WTC11 (cell line): ENCODE measurements around the gene KAZN.

Source experiments
- ATF2 ChIP-seq: sonication (generic); formaldehyde crosslinking; IDR thresholded peaks from 2 replicates; pipeline ENCODE4 v1.8.1; 2022; ENCODE audit warnings: low read depth, missing genetic modification reagents, borderline replicate concordance
- CTCF ChIP-seq: fragments of 200-600 bp; IDR thresholded peaks from 2 replicates; pipeline ENCODE4 v1.8.0; 2022; ENCODE audit warnings: antibody characterized with exemption
- ELF4 ChIP-seq: sonication (generic); formaldehyde crosslinking; IDR thresholded peaks from 2 replicates; pipeline ENCODE4 v1.8.1; 2022; ENCODE audit warnings: low read depth, mild to moderate bottlenecking, moderate library complexity, missing genetic modification reagents
- ETV6 ChIP-seq: sonication (generic); formaldehyde crosslinking; IDR thresholded peaks from 2 replicates; pipeline ENCODE4 v1.8.1; 2022; ENCODE audit warnings: mild to moderate bottlenecking, missing genetic modification reagents
- SOX15 ChIP-seq: fragments of 250-450 bp; sonication (Bioruptor Pico); IDR thresholded peaks from 2 replicates; pipeline ENCODE4 v1.9.0; 2021; ENCODE audit warnings: mild to moderate bottlenecking
- SP1 ChIP-seq: sonication (generic); formaldehyde crosslinking; conservative IDR thresholded peaks from 2 replicates; pipeline ENCODE4 v1.8.1; 2022; ENCODE audit warnings: missing genetic modification reagents
- USF2 ChIP-seq: sonication (generic); formaldehyde crosslinking; IDR thresholded peaks from 2 replicates; pipeline ENCODE4 v1.8.1; 2023; ENCODE audit warnings: mild to moderate bottlenecking, missing genetic modification reagents, moderate library complexity
- ZBTB21 ChIP-seq: sonication (generic); formaldehyde crosslinking; IDR thresholded peaks from 2 replicates; pipeline ENCODE4 v1.8.1; 2023; ENCODE audit warnings: mild to moderate bottlenecking, missing genetic modification reagents, borderline replicate concordance
- ZNF263 ChIP-seq: sonication (generic); formaldehyde crosslinking; IDR thresholded peaks from 2 replicates; pipeline ENCODE4 v1.8.1; 2022; ENCODE audit warnings: low read depth, mild to moderate bottlenecking, moderate library complexity, missing genetic modification reagents
- TF ChIP-seq, protein P1 (sequence below): sonication (generic); formaldehyde crosslinking; IDR thresholded peaks from 2 replicates; pipeline ENCODE4 v1.8.0; 2023; ENCODE audit warnings: mild to moderate bottlenecking, missing genetic modification reagents

DNA sequence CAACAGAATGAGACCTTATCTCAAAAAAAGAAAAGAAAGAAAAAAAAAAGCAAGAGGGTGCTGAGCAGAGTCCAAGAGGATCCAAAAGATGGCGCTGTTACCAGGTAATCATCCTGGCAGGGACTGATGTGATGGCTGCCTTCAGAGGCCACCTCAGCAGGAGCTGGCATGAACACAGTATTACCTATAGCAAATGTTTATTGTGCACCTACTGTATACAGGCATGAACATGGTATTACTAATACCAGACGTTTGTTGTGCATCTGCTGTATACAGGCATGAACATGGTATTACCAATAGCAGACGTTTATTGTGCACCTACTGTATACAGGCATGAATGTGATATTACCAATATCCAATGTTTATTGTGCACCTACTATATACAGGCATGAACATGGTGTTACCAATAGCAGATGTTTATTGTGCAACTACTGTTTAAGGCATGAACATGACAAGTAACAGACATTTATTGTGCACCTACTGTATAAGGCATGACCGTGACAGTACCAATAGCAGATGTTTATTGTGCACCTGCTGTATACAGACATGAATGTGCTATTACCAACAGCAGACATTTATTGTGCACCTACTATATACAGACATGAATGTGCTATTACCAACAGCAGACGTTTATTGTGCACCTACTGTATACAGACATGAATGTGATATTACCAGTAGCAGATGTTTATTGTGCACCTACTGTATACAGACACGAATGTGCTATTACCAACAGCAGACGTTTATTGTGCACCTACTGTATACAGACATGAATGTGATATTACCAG lies 439.9 kb downstream of the KAZN start:
- TF ChIP-seq USF2 (CRISPR knock-in tag) (no peak), CTCF (peak; percentile 43), ZNF263 (CRISPR knock-in tag) (no peak), ETV6 (CRISPR knock-in tag) (no peak), SP1 (no peak), ZBTB21 (no peak), SOX15 (CRISPR knock-in tag) (no peak), ELF4 (CRISPR knock-in tag) (no peak), ATF2 (CRISPR knock-in tag) (no peak)
- TF ChIP-seq, protein P1, sequence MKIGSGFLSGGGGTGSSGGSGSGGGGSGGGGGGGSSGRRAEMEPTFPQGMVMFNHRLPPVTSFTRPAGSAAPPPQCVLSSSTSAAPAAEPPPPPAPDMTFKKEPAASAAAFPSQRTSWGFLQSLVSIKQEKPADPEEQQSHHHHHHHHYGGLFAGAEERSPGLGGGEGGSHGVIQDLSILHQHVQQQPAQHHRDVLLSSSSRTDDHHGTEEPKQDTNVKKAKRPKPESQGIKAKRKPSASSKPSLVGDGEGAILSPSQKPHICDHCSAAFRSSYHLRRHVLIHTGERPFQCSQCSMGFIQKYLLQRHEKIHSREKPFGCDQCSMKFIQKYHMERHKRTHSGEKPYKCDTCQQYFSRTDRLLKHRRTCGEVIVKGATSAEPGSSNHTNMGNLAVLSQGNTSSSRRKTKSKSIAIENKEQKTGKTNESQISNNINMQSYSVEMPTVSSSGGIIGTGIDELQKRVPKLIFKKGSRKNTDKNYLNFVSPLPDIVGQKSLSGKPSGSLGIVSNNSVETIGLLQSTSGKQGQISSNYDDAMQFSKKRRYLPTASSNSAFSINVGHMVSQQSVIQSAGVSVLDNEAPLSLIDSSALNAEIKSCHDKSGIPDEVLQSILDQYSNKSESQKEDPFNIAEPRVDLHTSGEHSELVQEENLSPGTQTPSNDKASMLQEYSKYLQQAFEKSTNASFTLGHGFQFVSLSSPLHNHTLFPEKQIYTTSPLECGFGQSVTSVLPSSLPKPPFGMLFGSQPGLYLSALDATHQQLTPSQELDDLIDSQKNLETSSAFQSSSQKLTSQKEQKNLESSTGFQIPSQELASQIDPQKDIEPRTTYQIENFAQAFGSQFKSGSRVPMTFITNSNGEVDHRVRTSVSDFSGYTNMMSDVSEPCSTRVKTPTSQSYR (CRISPR knock-in tag) = no peak
